ENCODE measurements around the gene EGFL7.

DNA sequence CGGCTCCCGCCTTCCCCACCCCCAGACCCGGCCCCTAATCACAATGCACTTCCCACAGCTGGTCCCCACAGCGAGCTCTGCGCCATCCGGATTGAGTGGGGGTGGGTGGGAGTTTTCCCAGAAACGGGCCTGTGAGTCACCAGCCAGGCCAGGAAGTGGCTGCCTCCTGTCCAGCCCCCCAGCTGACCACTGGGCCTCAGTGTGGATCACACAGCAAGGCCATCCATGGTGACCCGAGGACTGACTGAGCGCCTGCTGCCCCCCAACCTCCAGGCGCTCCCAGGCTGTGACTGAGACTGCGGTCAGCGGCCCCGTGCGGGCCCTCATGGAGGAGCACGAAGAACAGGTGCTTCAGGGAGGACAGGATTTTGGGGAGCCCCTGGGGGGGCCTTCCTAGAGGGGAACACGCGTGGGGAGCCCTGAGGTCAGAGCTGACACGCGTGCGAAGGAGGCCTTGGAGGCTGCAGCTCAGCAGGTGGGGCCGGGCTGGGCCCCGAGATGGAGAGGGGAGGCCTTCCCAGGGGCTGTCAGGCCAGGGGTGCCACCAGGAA lies 48.3 kb upstream of the EGFL7 start:
- TF ChIP-seq, protein P1, sequence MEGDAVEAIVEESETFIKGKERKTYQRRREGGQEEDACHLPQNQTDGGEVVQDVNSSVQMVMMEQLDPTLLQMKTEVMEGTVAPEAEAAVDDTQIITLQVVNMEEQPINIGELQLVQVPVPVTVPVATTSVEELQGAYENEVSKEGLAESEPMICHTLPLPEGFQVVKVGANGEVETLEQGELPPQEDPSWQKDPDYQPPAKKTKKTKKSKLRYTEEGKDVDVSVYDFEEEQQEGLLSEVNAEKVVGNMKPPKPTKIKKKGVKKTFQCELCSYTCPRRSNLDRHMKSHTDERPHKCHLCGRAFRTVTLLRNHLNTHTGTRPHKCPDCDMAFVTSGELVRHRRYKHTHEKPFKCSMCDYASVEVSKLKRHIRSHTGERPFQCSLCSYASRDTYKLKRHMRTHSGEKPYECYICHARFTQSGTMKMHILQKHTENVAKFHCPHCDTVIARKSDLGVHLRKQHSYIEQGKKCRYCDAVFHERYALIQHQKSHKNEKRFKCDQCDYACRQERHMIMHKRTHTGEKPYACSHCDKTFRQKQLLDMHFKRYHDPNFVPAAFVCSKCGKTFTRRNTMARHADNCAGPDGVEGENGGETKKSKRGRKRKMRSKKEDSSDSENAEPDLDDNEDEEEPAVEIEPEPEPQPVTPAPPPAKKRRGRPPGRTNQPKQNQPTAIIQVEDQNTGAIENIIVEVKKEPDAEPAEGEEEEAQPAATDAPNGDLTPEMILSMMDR (IDR thresholded peaks at IDR 0.05) = no peak
- TF ChIP-seq POLR2A (IDR thresholded peaks at IDR 0.05) = no peak

Measured in right lobe of liver (tissue), 4 donors.